GM15510 (cell line): Measurements from ENCODE around the gene MIB2.

Source experiments
- POLR2A ChIP-seq: IDR thresholded peaks from 3 replicates; pipeline ENCODE4 v1.6.1; 2011; ENCODE audit warnings: borderline replicate concordance; ENCODE audit not compliant: insufficient read length; ENCODE audit errors: extremely low read depth

The MIB2 gene

DNA sequence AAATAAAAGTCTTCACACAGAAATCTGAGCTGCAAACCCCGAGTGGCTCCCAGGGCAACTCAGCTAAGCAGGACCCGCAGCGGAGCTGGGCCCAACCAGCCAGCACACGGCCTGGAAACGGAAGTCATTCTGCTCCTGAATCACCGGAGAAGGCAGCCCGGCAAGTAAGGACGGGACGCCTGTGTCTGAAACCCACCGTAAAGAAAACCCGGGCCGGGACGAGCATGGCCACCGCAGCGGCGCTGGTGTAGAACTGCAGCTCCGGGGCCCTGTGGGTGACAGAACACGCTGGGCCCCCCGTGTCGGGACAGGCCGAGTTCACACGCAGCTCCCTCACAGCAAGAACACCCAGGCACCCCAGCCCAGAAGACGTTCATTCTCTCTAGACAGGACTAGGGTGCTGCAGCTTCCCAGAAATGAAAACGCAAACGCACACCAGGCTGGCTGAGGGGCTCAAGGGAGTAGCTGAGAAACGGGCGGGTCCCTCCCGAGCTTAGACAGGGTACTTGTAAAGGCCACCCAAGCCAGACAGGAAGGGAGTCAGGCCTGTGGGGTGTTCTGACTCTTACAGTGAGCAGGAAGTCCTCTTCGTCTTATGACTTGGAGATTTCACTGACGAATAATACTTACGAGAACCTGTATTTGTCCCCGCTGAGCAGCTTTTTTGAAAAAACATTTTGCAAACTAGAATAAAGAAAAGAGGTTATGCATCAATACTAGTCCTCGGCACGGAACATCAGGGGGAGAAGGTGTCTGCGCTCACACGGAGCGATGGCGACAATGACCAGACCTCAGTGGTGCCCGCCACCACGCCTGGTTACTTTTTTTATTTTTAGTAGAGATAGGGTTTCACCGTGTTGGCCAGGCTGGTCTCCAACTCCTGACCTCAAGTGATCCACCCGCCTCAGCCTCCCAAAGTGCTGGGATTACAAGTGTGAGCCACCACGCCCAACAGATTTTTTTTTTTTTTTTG is 54.5 kb downstream of the MIB2 start:
- TF ChIP-seq POLR2A = no peak

DNA sequence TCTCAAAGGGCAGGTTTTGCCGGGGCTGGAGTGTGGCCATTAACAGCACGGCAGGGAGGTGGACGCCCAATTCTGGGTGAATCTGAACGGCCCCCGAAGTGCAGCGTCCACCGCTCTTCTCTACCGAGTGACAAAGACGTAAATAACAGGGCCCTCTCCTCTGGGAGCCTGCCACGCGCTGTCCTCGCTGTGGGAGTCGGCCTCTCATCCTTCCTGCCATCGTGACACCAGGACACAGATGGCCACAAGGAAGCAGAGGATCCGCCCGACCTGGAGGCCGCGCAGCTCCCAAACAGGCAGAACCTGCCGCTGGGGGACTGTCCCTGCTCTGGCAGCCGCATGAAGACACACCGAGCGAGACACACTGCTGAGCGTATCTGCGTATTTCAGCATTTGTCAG is 55.6 kb downstream of the MIB2 start:
- TF ChIP-seq POLR2A = no peak

DNA sequence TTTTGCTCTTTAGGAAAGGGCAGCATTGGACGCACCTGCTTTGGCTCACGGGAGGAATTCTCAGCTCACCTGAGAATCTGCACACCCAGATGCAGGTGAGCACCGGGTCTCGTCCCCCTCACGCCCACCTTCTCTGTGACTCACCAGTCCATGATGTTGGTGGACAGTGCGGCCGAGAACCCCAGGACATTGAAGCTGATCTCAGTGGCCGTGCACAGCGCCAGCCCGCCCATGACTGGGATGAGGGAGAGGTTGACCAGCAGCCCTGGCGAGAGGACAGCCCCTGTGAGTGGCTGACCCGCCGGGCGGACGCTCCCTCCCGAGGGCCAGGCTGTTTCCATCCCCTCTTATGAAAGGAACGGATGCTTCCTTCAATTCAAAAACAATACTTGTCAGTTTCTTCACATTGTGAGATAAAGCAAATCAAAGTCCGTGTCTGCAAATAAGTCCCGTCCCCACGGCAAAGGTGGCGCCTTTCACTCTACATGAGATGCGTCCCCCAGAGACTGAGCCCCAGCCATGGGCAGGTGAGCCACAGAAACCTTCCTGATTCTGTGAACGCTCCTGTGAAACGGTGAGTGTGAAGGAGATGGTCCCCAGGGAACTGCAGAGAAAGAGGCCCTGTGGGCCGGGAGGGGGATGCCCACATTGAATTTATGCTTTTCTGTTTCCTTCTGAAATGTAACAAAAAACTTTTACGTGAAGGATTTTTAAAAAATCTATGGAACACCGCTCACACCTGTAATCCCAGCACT is 56.2 kb downstream of the MIB2 start:
- no peak for TF ChIP-seq POLR2A

DNA sequence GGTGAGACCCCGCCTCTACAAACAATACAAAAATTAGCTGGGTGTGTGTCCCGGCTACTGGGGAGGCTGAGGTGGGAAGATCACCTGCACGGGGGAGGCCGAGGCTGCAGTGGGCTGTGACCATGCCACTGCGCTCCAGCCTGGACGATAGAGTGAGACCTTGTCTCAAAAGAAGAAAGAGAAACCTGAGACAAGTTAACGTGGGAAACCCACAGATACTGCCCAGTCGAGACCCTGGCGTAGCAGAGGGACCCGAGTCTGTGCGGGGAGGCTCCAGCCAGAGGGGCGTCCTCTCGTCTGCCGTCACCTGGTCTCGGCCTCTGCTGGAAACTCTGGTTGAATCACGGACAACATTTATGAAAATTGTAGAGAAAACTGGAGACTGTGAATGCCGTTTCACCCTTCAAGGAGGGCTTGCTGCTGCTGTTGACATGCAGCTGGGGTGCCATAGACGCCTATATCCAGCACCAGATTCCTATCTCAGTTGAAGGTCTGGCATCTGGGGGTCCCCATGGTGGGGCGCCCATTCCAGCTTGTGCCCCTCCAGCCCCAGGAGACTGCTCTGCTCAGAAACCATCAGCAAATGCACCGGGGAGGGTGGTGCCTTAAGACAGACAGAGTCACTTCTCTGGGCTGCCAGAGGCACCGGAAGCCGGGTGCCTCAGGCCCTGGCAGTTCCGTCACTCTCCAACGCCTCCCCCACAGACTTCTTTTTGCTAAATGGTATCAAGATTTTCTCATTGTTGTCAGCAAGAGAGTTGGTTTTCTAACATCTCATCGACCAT is 57.1 kb downstream of the MIB2 start:
- TF ChIP-seq POLR2A = no peak

DNA sequence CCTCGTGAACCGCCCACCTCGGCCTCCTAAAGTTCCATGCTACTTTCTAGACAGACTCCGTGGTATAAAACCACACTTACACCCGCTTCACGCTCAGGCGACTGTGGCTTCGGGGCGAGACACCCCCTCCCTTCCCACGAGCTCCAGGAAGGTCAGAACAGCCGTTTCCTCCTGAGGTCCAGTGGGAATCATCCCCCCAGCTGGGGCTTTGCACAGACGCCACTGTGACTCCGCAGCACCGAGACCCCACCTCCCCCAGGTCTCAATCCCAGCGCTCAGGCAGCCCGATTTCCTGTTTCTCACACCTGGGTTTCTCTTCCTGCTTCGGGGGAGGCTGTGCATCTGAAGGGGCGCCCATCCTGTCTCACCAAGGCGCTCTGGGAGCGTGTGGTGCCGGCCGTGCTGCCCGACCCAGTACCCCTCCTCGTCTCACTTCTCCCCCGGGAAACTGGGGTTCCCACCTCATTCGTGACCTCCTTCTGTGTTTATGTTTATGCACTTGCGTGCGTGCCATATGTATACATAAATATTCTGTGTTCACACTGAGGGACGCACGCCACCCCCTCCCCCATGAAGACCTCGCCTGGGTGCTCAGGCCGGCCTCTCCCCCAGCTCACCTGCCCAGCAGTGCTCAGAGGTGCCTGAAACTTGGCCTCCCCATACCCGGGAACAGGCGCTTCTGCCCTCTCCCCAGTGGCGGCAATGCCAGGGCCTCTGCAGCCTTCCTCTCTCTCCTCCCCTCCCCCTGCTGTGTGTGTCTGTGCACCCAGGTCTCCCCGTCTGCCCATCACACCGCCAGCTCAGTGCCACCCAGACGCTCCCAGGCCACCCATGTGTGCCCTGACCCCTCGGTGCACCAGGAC is 62.6 kb downstream of the MIB2 start:
- TF ChIP-seq POLR2A = peak; percentile 13

DNA sequence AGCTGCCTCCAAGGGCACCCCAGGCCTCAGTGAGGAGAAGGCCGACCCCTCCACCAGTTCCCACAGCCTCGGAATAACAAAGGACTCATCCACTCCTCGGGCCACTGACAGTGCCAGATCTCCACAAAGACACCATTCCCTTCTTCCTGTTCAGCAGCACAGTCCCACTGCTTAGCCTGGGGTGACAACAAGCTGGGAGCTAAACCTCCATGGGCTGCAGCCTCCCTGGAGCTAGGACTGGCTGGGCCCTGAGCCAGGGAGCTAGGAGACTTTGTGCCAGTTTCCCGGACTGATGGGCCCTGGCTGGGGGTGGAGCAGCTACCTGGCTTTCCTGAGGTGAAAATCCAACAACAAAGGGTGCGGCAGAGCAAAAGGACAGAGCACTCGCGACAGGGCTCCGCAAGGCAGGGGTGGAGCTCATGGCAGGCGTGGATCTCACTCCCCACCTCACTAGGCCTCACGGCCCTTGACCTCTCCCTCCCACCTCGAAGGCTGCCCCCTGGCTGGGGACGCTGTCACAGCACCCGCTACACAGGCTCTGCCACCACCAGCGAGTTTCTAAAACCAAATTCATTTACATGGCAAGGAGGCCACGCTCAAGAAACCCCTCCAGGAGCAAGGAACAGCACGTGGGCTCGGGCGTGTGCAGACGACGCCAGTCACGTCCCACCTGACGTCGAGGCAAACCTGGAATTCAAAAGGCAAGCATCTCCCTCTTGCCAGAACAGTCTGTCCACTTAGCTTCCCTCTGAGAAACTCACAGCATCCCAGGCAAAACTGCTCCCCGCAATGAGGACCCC is 63.5 kb downstream of the MIB2 start:
- TF ChIP-seq POLR2A = no peak
